ENCODE results near the gene PCP4.

The PCP4 gene

GRCh38 chr21:39935716-39936115 lies 68.5 kb downstream of the PCP4 start:
- H3K4me1 ChIP-seq (ENCODE audit: insufficient read depth, low read length), result no peaks in the 10 kb centered on the region
- no peak for DNase-seq

DNA sequence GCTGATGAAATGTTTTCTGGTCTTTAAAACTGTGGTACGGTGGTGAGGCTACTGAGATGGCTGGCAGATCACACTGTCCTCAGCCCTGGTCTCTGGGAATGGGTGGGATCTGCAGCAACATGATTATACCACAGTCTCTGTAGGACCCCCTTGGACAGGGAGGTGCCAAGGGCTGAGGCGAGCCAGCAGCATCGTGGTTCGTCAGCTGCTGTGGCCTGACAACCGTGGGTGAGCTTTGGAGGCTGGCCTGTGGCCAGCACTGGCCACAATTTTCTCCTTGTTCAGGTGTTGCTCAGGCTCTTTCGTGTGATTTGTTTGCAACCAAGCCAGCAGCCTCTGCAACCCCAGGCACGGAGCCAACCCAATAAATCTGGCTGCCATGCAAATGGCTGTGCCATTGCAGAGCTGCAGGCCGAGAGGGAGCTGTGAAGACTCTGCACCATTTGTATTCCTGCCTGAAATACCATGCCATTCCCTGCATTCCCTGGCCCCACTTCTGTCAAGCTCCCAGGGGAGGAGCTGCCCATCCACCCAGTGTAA lies 70.9 kb downstream of the PCP4 start:
- Histone ChIP-seq H3K4me1 (ENCODE audit: insufficient read depth, low read length) (no peaks in the 10 kb centered on the region), H3K36me3 (ENCODE audit: insufficient read depth, low read length) (no peaks in the 10 kb centered on the region), H3K4me3 (ENCODE audit: low read depth in 1 of 2, low read length in 2 of 2) (no peak overlapping the region), H3K9me3 (ENCODE audit: insufficient read depth, low read length, severe bottlenecking) (no peaks in the 10 kb centered on the region), H2AFZ (ENCODE audit: low read depth, low read length) (no peak overlapping the region), H3K27me3 (ENCODE audit: insufficient read depth, low read length, poor library complexity) (peaks cover 27% of the 10 kb centered on the region), H3K4me2 (ENCODE audit: insufficient read depth, low read length) (no peak overlapping the region), H3K27ac (ENCODE audit: low read length) (no peak overlapping the region), H3K79me2 (ENCODE audit: insufficient read depth, low read length) (no peaks in the 10 kb centered on the region), H4K20me1 (ENCODE audit: insufficient read depth, low read length) (no peaks in the 10 kb centered on the region; the same call in 1 of the 2 replicates), H3K9ac (ENCODE audit: low read depth, low read length) (no peak overlapping the region)
- DNase-seq, result no peak
- TF ChIP-seq CTCF (IDR thresholded peaks at IDR 0.05; ENCODE audit: borderline replicate concordance, extremely low read depth, low read length, poor library complexity, severe bottlenecking), result no peak
- TF ChIP-seq EZH2 (IDR thresholded peaks at IDR 0.05; ENCODE audit: borderline replicate concordance, low read depth, low read length, severe bottlenecking), result no peak
- no peak for ATAC-seq (ENCODE audit: insufficient read depth, low read depth)

More at GRCh38 chr21:39935716-39936115, 68.5 kb downstream of the PCP4 start:
- no peak for ATAC-seq (ENCODE audit: insufficient read depth, low read depth)
- Histone ChIP-seq H2AFZ (ENCODE audit: low read depth, low read length) (no peak overlapping the region), H4K20me1 (ENCODE audit: insufficient read depth, low read length) (no peaks in the 10 kb centered on the region; the same call in 1 of the 2 replicates), H3K9ac (ENCODE audit: low read depth, low read length) (no peak overlapping the region), H3K4me3 (ENCODE audit: low read depth in 1 of 2, low read length in 2 of 2) (no peak overlapping the region), H3K9me3 (ENCODE audit: insufficient read depth, low read length, severe bottlenecking) (no peaks in the 10 kb centered on the region), H3K27ac (ENCODE audit: low read length) (no peak overlapping the region), H3K27me3 (ENCODE audit: insufficient read depth, low read length, poor library complexity) (peaks cover 29% of the 10 kb centered on the region), H3K79me2 (ENCODE audit: insufficient read depth, low read length) (no peaks in the 10 kb centered on the region), H3K36me3 (ENCODE audit: insufficient read depth, low read length) (no peaks in the 10 kb centered on the region), H3K4me2 (ENCODE audit: insufficient read depth, low read length) (no peak overlapping the region)
- no peak for TF ChIP-seq CTCF (IDR thresholded peaks at IDR 0.05; ENCODE audit: borderline replicate concordance, extremely low read depth, low read length, poor library complexity, severe bottlenecking)
- no peak for TF ChIP-seq EZH2 (IDR thresholded peaks at IDR 0.05; ENCODE audit: borderline replicate concordance, low read depth, low read length, severe bottlenecking)

DNA sequence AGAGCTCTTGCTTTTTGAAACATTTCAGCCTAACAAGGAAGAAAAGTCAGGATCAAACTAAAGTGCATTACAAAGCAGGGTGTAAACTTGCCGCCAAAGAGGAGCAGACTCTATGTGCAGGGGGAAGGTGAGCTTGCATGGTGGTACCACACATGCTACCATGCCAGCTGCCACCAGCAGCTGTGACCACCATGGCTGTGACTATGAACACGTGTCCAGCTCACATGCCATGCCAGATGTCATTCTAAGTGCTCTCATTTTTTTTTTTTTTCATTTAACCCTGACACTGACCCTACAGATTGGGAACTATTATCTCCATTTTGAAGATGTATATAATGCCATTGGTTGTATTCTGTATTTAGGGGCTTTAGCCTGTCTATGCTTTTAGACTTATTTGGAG lies 79.0 kb downstream of the PCP4 start:
- DNase-seq, result no peak
- Histone ChIP-seq H3K4me2 (ENCODE audit: insufficient read depth, low read length) (no peak overlapping the region), H3K4me1 (ENCODE audit: insufficient read depth, low read length) (no peaks in the 10 kb centered on the region)

More for the DNA sequence above, 79.0 kb downstream of the PCP4 start:
- no peaks in the 10 kb centered on the region for H4K20me1 ChIP-seq (ENCODE audit: insufficient read depth, low read length)
- H3K4me3 ChIP-seq (ENCODE audit: low read depth in 1 of 2, low read length in 2 of 2), result no peak overlapping the region
- no peak for ATAC-seq (ENCODE audit: insufficient read depth, low read depth)
- no peaks in the 10 kb centered on the region for H3K36me3 ChIP-seq (ENCODE audit: insufficient read depth, low read length)
- no peaks in the 10 kb centered on the region for H3K9me3 ChIP-seq (ENCODE audit: insufficient read depth, low read length, severe bottlenecking)
- TF ChIP-seq EZH2 (IDR thresholded peaks at IDR 0.05; ENCODE audit: borderline replicate concordance, low read depth, low read length, severe bottlenecking) (no peak), CTCF (IDR thresholded peaks at IDR 0.05; ENCODE audit: borderline replicate concordance, extremely low read depth, low read length, poor library complexity, severe bottlenecking) (no peak)
- H3K27me3 ChIP-seq (ENCODE audit: insufficient read depth, low read length, poor library complexity), result peaks cover 7% of the 10 kb centered on the region
- no peaks in the 10 kb centered on the region for H3K79me2 ChIP-seq (ENCODE audit: insufficient read depth, low read length)
- no peak overlapping the region for H3K27ac ChIP-seq (ENCODE audit: low read length)
- H2AFZ ChIP-seq (ENCODE audit: low read depth, low read length), result no peak overlapping the region
- no peak overlapping the region for H3K9ac ChIP-seq (ENCODE audit: low read depth, low read length)

Measured in DND-41 (cell line).